Suprapubic skin (tissue), 4 donors: ENCODE results near the gene BRD2. TPM values are rescaled to one million over a fixed set of nuclear protein-coding genes. Genes with fewer than 3 reads are reported as not detected.

Experiments used
- DNase-seq, 2 donors: peaks; one replicate each; pipeline ENCODE4 v3.0.0-alpha.2; 2019; ENCODE audit warnings: low spot score in 2 of 2
- H3K27ac ChIP-seq: fragments of 200-600 bp; sonication (generic); one replicate; pipeline ENCODE4 v1.5.1; 2019
- H3K27me3 ChIP-seq: fragments of 200-600 bp; sonication (generic); one replicate; pipeline ENCODE4 v1.5.1; 2019
- H3K36me3 ChIP-seq: fragments of 200-600 bp; sonication (generic); one replicate; pipeline ENCODE4 v1.5.1; 2019
- H3K4me1 ChIP-seq: fragments of 200-600 bp; sonication (generic); one replicate; pipeline ENCODE4 v1.5.1; 2019
- H3K4me3 ChIP-seq: fragments of 200-600 bp; sonication (generic); one replicate; pipeline ENCODE4 v1.5.1; 2019; ENCODE audit warnings: mild to moderate bottlenecking
- H3K9me3 ChIP-seq: fragments of 200-600 bp; sonication (generic); one replicate; pipeline ENCODE4 v1.5.1; 2019
- EP300 ChIP-seq: sonication (generic); formaldehyde crosslinking; IDR thresholded peaks from one replicate; pipeline ENCODE4 v1.6.1; 2017; ENCODE audit warnings: antibody characterized with exemption
- POLR2A ChIP-seq, 2 donors: fragments of 450-650 bp; IDR thresholded peaks; one replicate each; pipeline ENCODE4 v1.6.1; 2017; ENCODE audit warnings: antibody characterized with exemption in 2 of 2, mild to moderate bottlenecking in 2 of 2, moderate library complexity in 2 of 2
- POLR2AphosphoS5 ChIP-seq, 3 donors: sonication (generic); formaldehyde crosslinking; IDR thresholded peaks; one replicate each; pipeline ENCODE4 v1.6.1; 2017; ENCODE audit warnings: antibody characterized with exemption in 3 of 3
- WGBS: methylation state at CpG from one replicate; pipeline ENCODE4 v1.1.5; 2018; 5-methylcytosine and 5-hydroxymethylcytosine counted together
- total RNA-seq, 4 donors: library from RNA; depleted of rRNA; stranded (reverse); fragments of >200 nt; gene quantifications; one replicate each; pipeline ENCODE4 v1.1.0, GENCODE V29; 2016
- TF ChIP-seq, protein P1 (sequence below), 2 donors: fragments of 200-600 bp in 1 of 2; fragments of 450-650 bp in 1 of 2; sonication (generic) in 1 of 2; IDR thresholded peaks; one replicate each; pipeline ENCODE4 v1.5.1; 2016 to 2019; ENCODE audit warnings: antibody characterized with exemption in 2 of 2, mild to moderate bottlenecking in 1 of 2, moderate library complexity in 1 of 2

BRD2 gene
- total RNA-seq, 4 donors from 2014 or later, result 145 to 246 (median 197) TPM

- peak in 1 of 2 donors; percentile 82 for DNase-seq
- H3K27ac ChIP-seq, result no peak overlapping the region
- H3K4me1 ChIP-seq, result peaks cover 4% of the 10 kb centered on the region
- H3K36me3 ChIP-seq, result no peaks in the 10 kb centered on the region
- no peak overlapping the region for H3K4me3 ChIP-seq
- 0% methylated on average over 3 of the region's 3 CpGs for WGBS
- H3K9me3 ChIP-seq, result no peaks in the 10 kb centered on the region
- H3K27me3 ChIP-seq, result no peaks in the 10 kb centered on the region
- TF ChIP-seq, protein P1, sequence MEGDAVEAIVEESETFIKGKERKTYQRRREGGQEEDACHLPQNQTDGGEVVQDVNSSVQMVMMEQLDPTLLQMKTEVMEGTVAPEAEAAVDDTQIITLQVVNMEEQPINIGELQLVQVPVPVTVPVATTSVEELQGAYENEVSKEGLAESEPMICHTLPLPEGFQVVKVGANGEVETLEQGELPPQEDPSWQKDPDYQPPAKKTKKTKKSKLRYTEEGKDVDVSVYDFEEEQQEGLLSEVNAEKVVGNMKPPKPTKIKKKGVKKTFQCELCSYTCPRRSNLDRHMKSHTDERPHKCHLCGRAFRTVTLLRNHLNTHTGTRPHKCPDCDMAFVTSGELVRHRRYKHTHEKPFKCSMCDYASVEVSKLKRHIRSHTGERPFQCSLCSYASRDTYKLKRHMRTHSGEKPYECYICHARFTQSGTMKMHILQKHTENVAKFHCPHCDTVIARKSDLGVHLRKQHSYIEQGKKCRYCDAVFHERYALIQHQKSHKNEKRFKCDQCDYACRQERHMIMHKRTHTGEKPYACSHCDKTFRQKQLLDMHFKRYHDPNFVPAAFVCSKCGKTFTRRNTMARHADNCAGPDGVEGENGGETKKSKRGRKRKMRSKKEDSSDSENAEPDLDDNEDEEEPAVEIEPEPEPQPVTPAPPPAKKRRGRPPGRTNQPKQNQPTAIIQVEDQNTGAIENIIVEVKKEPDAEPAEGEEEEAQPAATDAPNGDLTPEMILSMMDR (IDR thresholded peaks at IDR 0.05), result peak; percentile 75 to 92
- TF ChIP-seq POLR2A (IDR thresholded peaks at IDR 0.05), result no peak
Measured at GRCh38 chr6:32933661-32934085, 34.7 kb upstream of the BRD2 start.

DNA sequence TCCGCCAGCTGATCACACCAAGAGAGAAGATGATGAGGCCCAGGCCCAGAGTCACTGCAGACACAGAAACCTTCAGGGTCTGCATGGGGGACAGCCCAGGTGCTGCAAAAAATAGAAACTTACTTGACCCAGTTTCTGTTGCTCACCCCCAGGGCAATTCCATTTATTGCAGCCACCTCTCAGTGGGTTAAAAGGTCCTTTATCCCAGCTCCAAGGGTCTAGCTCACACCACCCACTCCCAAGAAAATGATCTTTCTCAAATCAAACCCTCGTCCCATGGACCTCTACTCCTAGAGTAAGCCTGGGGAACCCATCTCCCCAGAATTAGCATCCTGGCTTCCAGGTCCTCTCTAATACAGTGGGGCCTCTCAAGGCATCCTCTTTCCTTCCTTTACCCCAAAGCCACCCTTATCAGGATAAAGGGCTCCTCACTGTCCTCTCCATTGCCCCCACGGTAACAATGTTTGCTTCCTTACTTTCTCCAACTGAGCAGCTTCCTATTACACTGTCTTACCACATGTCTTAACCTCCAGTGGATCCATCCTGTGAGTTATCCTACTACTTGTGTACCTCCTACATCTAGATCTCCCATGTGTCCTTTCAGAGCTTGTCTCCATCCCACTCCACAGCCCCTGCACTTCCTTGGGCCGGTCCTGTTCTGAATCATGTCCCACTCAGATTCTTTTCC is 32.7 kb upstream of the BRD2 start:
- WGBS, result 89% methylated on average over 4 of the region's 4 CpGs
- DNase-seq, result no peak
- Histone ChIP-seq H3K27ac (no peak overlapping the region), H3K27me3 (peaks cover 2% of the 10 kb centered on the region), H3K4me1 (peaks cover 7% of the 10 kb centered on the region), H3K36me3 (no peaks in the 10 kb centered on the region), H3K4me3 (no peak overlapping the region), H3K9me3 (no peaks in the 10 kb centered on the region)
- TF ChIP-seq POLR2A (IDR thresholded peaks at IDR 0.05) (no peak), EP300 (no peak), POLR2AphosphoS5 (IDR thresholded peaks at IDR 0.05) (no peak)
- TF ChIP-seq, protein P1 (IDR thresholded peaks at IDR 0.05), result no peak

DNA sequence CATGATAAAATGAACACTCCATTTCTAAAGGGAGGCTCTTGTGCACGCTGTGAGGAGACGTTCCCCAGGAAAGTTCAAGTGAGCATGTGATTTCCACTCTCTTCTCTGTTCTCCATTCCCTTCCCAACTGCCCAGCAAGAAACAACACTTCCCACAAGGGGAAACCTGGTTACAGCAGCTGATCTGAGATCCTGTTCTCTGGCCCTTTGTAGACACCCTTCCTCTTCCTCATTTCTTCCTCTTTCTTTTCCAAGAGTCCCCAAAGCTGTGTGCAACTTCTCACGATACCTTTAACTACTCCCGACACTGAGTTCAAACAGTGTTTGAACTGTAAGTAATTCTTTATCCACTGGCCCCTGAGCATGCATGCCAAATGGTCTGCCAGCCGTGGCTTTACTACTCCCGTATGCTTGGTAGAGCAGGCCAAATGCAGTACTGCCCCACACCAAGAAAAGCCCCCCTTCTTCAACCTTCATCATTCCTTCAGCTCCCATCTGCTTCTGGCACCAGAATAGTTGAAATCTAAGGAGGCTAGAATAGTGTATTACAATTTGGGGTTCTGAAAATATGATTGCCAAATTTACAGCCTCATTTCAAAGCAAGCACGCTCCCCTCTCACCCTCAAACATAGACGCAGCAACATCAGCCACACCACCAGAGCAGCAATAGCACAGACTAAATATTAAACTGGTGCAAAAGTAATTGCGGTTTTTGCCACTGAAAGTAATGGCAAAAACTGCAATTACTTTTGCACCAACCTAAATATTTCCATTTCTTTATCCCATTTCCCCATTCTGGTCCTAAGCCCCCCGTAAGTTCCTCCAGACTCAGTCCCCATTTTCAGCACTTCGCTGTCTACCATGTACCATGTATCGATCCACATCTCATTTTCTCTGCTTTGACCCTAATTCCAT is 31.9 kb upstream of the BRD2 start:
- Histone ChIP-seq H3K27ac (no peak overlapping the region), H3K4me3 (no peak overlapping the region), H3K4me1 (peaks cover 14% of the 10 kb centered on the region), H3K9me3 (no peaks in the 10 kb centered on the region), H3K36me3 (no peaks in the 10 kb centered on the region), H3K27me3 (peaks cover 3% of the 10 kb centered on the region)
- DNase-seq, result no peak
- TF ChIP-seq, protein P1 (IDR thresholded peaks at IDR 0.05), result no peak
- no peak for TF ChIP-seq EP300
- no peak for TF ChIP-seq POLR2AphosphoS5 (IDR thresholded peaks at IDR 0.05)
- TF ChIP-seq POLR2A (IDR thresholded peaks at IDR 0.05), result no peak
- WGBS, result 72% methylated on average over 12 of the region's 12 CpGs

DNA sequence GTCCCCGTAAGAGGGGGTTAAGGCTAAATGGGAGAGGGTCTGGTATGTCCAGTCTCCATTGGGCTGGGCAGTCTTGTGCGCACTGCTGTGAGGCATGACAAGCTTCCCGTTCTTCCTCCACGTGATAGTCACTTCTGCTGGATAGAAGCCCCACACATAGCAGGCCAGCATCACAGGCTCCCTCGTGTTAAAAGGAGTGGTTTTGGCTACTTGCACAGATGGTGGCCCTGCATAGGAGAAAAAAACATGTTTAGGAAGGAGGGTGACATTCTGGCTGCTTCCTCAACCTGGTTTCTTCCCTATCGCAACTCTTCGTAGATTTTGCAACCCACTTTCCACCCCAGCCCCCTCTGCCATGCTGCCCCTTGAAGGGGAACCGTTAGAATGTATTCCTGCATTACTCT is 31.2 kb upstream of the BRD2 start:
- Histone ChIP-seq H3K4me1 (peaks cover 14% of the 10 kb centered on the region), H3K27ac (no peak overlapping the region), H3K36me3 (no peaks in the 10 kb centered on the region), H3K9me3 (no peaks in the 10 kb centered on the region), H3K27me3 (peaks cover 3% of the 10 kb centered on the region), H3K4me3 (no peak overlapping the region)
- 77% methylated on average over 8 of the region's 8 CpGs for WGBS
- TF ChIP-seq, protein P1 (IDR thresholded peaks at IDR 0.05), result no peak
- TF ChIP-seq POLR2AphosphoS5 (IDR thresholded peaks at IDR 0.05), result no peak
- no peak for TF ChIP-seq POLR2A (IDR thresholded peaks at IDR 0.05)
- TF ChIP-seq EP300, result no peak
- no peak for DNase-seq

- Histone ChIP-seq H3K4me3 (no peak overlapping the region), H3K4me1 (peaks cover 10% of the 10 kb centered on the region), H3K9me3 (no peaks in the 10 kb centered on the region), H3K36me3 (no peaks in the 10 kb centered on the region), H3K27me3 (peaks cover 5% of the 10 kb centered on the region), H3K27ac (no peak overlapping the region)
- 93% methylated on average over 7 of the region's 7 CpGs for WGBS
- DNase-seq, result no peak
- TF ChIP-seq, protein P1 (IDR thresholded peaks at IDR 0.05), result no peak
- TF ChIP-seq POLR2AphosphoS5 (IDR thresholded peaks at IDR 0.05) (no peak), EP300 (no peak), POLR2A (IDR thresholded peaks at IDR 0.05) (no peak)
Measured at GRCh38 chr6:32938494-32938893, 29.9 kb upstream of the BRD2 start.
